Neuronal stem cell (in vitro differentiated cells): ENCODE data around the gene CDH13.

ENCODE experiments used
- DNase-seq: peaks from one replicate; pipeline ENCODE4 v3.0.0-alpha.2; 2013; ENCODE audit warnings: low spot score
- H2AFZ ChIP-seq: one replicate; pipeline ENCODE4 v1.6.1; 2013; ENCODE audit warnings: mild to moderate bottlenecking, low read length, inconsistent platforms
- H2AK5ac ChIP-seq: 2 replicates; pipeline ENCODE4 v1.6.1; 2013; ENCODE audit warnings: low read depth, mild to moderate bottlenecking, inconsistent platforms, low read length, moderate library complexity, mixed read lengths
- H2BK120ac ChIP-seq: 2 replicates; pipeline ENCODE4 v1.6.1; 2013; ENCODE audit warnings: low read depth, mild to moderate bottlenecking, inconsistent platforms, low read length, moderate library complexity, mixed read lengths
- H2BK12ac ChIP-seq: one replicate; pipeline ENCODE4 v1.6.1; 2013; ENCODE audit warnings: low read length, inconsistent platforms
- H2BK15ac ChIP-seq: 2 replicates; pipeline ENCODE4 v1.6.1; 2013; ENCODE audit warnings: mild to moderate bottlenecking, low read length, inconsistent platforms, mixed read lengths
- H2BK5ac ChIP-seq: one replicate; pipeline ENCODE4 v1.6.1; 2013; ENCODE audit warnings: inconsistent platforms, mild to moderate bottlenecking, low read length, moderate library complexity
- H3K14ac ChIP-seq: one replicate; pipeline ENCODE4 v1.6.1; 2013; ENCODE audit warnings: low read length, inconsistent platforms
- H3K18ac ChIP-seq: 2 replicates; pipeline ENCODE4 v1.6.1; 2013; ENCODE audit warnings: low read length, inconsistent platforms
- H3K23ac ChIP-seq: 2 replicates; pipeline ENCODE4 v1.6.1; 2013; ENCODE audit warnings: low read depth, mild to moderate bottlenecking, mixed read lengths, low read length, inconsistent platforms; ENCODE audit not compliant: poor library complexity
- H3K27ac ChIP-seq: replicated peaks from 3 replicates; pipeline ENCODE4 v1.5.1; 2013; ENCODE audit warnings: low read length, inconsistent platforms
- H3K27me3 ChIP-seq, 3 experiments: 2 replicates each; pipeline ENCODE4 v1.6.1; 2013; ENCODE audit warnings: low read length in 3 of 3, mild to moderate bottlenecking in 2 of 3, inconsistent platforms in 1 of 3, low read depth in 1 of 3, mixed read lengths in 1 of 3, moderate library complexity in 1 of 3; ENCODE audit not compliant: control insufficient read depth in 3 of 3, insufficient read depth in 3 of 3
- H3K36me3 ChIP-seq, 2 donors: replicated peaks in 1 of 2; 2 replicates each; pipeline ENCODE4 v1.6.1; 2013; ENCODE audit warnings: low read length in 2 of 2; ENCODE audit not compliant: control insufficient read depth in 2 of 2, insufficient read depth in 2 of 2
- H3K4ac ChIP-seq: 2 replicates; pipeline ENCODE4 v1.6.1; 2013; ENCODE audit warnings: inconsistent platforms, mild to moderate bottlenecking, low read length, moderate library complexity
- H3K4me1 ChIP-seq, 2 donors: 1 replicate in 1 of 2; 2 replicates in 1 of 2; pipeline ENCODE4 v1.6.1; 2013; ENCODE audit warnings: low read length in 2 of 2, low read depth in 1 of 2; ENCODE audit not compliant: control insufficient read depth in 2 of 2, insufficient read depth in 1 of 2
- H3K4me2 ChIP-seq: one replicate; pipeline ENCODE4 v1.6.1; 2013; ENCODE audit warnings: mild to moderate bottlenecking, low read length, inconsistent platforms; ENCODE audit not compliant: insufficient read depth, poor library complexity, severe bottlenecking
- H3K4me3 ChIP-seq, 2 donors: 2 replicates each; pipeline ENCODE4 v1.5.1; 2013; ENCODE audit warnings: low read length in 2 of 2, mild to moderate bottlenecking in 2 of 2, inconsistent platforms in 1 of 2, moderate library complexity in 1 of 2
- H3K79me1 ChIP-seq: one replicate; pipeline ENCODE4 v1.6.1; 2013; ENCODE audit warnings: low read depth, mild to moderate bottlenecking, inconsistent platforms, low read length, moderate library complexity
- H3K9ac ChIP-seq: one replicate; pipeline ENCODE4 v1.6.1; 2013; ENCODE audit warnings: mild to moderate bottlenecking, low read depth, low read length, inconsistent platforms; ENCODE audit not compliant: poor library complexity
- H3K9me3 ChIP-seq, 2 donors: replicated peaks in 1 of 2; 2 replicates each; pipeline versions ENCODE3 to v1.6.1; 2013; ENCODE audit warnings: low read length in 2 of 2, mild to moderate bottlenecking in 2 of 2, inconsistent platforms in 1 of 2, low read depth in 1 of 2, mixed read lengths in 1 of 2, moderate library complexity in 1 of 2; ENCODE audit not compliant: control insufficient read depth in 2 of 2, insufficient read depth in 1 of 2
- H4K8ac ChIP-seq: one replicate; pipeline ENCODE4 v1.6.1; 2013; ENCODE audit warnings: low read depth, mild to moderate bottlenecking, inconsistent platforms, low read length, moderate library complexity
- H4K91ac ChIP-seq: one replicate; pipeline ENCODE4 v1.6.1; 2013; ENCODE audit warnings: low read length, low read depth, mild to moderate bottlenecking, inconsistent platforms; ENCODE audit not compliant: poor library complexity
- WGBS, 2 donors: extraction: QIAGEN DNeasy Blood & Tissue Kit; methylation state at CpG; one replicate each; pipeline ENCODE4 v1.1.7; 2013; ENCODE audit warnings: missing lambda C conversion rate in 2 of 2, mixed read lengths in 1 of 2; ENCODE audit not compliant: insufficient read length in 2 of 2, insufficient replicate concordance in 1 of 2; ENCODE audit errors: extremely low coverage in 2 of 2; 5-methylcytosine and 5-hydroxymethylcytosine counted together

The CDH13 gene

DNA sequence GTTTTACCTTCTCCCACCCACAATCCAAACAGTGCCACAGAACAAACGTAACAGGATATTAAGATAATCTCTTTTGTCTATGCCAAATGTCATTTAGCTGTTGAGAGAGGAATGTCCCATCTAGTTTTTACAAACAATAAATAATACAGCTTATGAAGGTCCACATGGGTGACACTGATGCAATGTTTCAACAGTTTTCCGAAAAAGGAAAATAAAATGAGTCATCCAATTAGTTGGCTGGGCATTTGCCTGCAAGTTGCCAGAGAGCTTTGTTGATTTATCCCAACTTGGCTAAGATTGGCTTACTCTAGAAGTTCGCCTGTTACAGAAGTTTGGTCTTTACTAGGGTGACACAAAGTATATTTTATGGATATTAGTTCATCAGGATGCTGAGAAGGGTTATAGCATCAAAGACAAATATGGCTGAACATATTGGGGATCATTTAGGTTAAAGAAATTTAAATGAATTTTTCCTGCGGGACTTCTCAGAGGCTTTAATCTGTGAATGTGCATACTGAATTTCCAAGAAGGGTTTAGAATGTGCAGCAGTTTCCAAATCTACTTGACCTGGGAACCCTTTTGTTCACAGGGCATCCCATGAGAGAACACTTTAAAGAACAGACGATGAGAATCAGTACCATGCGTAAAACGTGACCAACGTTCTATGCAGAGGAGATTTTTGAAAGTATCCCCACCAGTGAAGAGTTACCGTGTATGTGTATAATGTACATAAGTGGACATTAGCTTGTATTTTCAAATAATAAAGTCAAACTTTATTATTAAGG is 73.1 kb downstream of the CDH13 start:
- Histone ChIP-seq H3K4me1 (peaks cover 0 to 4% of the 10 kb centered on the region in 2 donors), H2BK12ac (no peak overlapping the region), H2BK120ac (no peak overlapping the region), H2AFZ (no peak overlapping the region), H2BK5ac (no peak overlapping the region), H2AK5ac (no peak overlapping the region), H3K23ac (no peak overlapping the region), H3K9me3 (no peaks in the 10 kb centered on the region), H4K8ac (no peak overlapping the region), H2BK15ac (no peak overlapping the region), H3K36me3 (no peaks in the 10 kb centered on the region), H3K4me3 (no peak overlapping the region), H3K79me1 (no peaks in the 10 kb centered on the region), H3K14ac (no peak overlapping the region), H3K27ac (no peak overlapping the region), H3K4me2 (no peak overlapping the region), H3K9ac (no peak overlapping the region), H4K91ac (no peak overlapping the region), H3K4ac (no peak overlapping the region), H3K27me3 (no peaks in the 10 kb centered on the region), H3K18ac (no peak overlapping the region)
- DNase-seq, result no peak
- WGBS, 2 donors, result no CpG with 5 or more reads among the region's 9 CpGs

- no peaks in the 10 kb centered on the region for H3K36me3 ChIP-seq
- no peak overlapping the region for H3K4me2 ChIP-seq
- H2BK5ac ChIP-seq, result no peak overlapping the region
- no peak overlapping the region for H3K27ac ChIP-seq
- H4K8ac ChIP-seq, result no peak overlapping the region
- H3K9ac ChIP-seq, result no peak overlapping the region
- no peak overlapping the region for H2BK120ac ChIP-seq
- no peaks in the 10 kb centered on the region for H3K9me3 ChIP-seq
- H3K4ac ChIP-seq, result no peak overlapping the region
- no peak overlapping the region for H2BK12ac ChIP-seq
- no peak for DNase-seq
- no peak overlapping the region for H2AFZ ChIP-seq
- no peak overlapping the region for H2AK5ac ChIP-seq
- H2BK15ac ChIP-seq, result no peak overlapping the region
- H3K79me1 ChIP-seq, result no peaks in the 10 kb centered on the region
- H3K4me3 ChIP-seq, result no peak overlapping the region
- no peak overlapping the region for H4K91ac ChIP-seq
- peaks cover 0 to 4% of the 10 kb centered on the region in 2 donors for H3K4me1 ChIP-seq
- H3K23ac ChIP-seq, result no peak overlapping the region
- WGBS, 2 donors, result no CpG with 5 or more reads among the region's 5 CpGs
- no peak overlapping the region for H3K14ac ChIP-seq
- H3K27me3 ChIP-seq, result no peaks in the 10 kb centered on the region
- no peak overlapping the region for H3K18ac ChIP-seq
Observed at GRCh38 chr16:82700541-82701235, 73.9 kb downstream of the CDH13 start.

GRCh38 chr16:82701442-82701955 is 74.7 kb downstream of the CDH13 start:
- no peak overlapping the region for H3K4ac ChIP-seq
- H2BK120ac ChIP-seq, result no peak overlapping the region
- DNase-seq, result no peak
- H2BK15ac ChIP-seq, result no peak overlapping the region
- no peak overlapping the region for H2BK5ac ChIP-seq
- H3K27me3 ChIP-seq, result no peaks in the 10 kb centered on the region
- H2AFZ ChIP-seq, result no peak overlapping the region
- no CpG with 5 or more reads among the region's 4 CpGs for WGBS, 2 donors
- no peak overlapping the region for H3K27ac ChIP-seq
- H3K23ac ChIP-seq, result no peak overlapping the region
- H4K8ac ChIP-seq, result no peak overlapping the region
- H3K36me3 ChIP-seq, result no peaks in the 10 kb centered on the region
- no peak overlapping the region for H3K4me3 ChIP-seq
- no peaks in the 10 kb centered on the region for H3K9me3 ChIP-seq
- no peak overlapping the region for H3K4me2 ChIP-seq
- no peaks in the 10 kb centered on the region for H3K79me1 ChIP-seq
- no peak overlapping the region for H4K91ac ChIP-seq
- no peak overlapping the region for H2BK12ac ChIP-seq
- peaks cover 0 to 4% of the 10 kb centered on the region in 2 donors for H3K4me1 ChIP-seq
- H3K9ac ChIP-seq, result no peak overlapping the region
- no peak overlapping the region for H2AK5ac ChIP-seq
- no peak overlapping the region for H3K14ac ChIP-seq
- no peak overlapping the region for H3K18ac ChIP-seq

GRCh38 chr16:82703161-82703560 is 76.4 kb downstream of the CDH13 start:
- H3K4ac ChIP-seq, result no peak overlapping the region
- H3K79me1 ChIP-seq, result no peaks in the 10 kb centered on the region
- no peak overlapping the region for H2BK120ac ChIP-seq
- H3K14ac ChIP-seq, result no peak overlapping the region
- no peak overlapping the region for H2BK5ac ChIP-seq
- no peak for DNase-seq
- no peak overlapping the region for H3K9ac ChIP-seq
- H4K91ac ChIP-seq, result no peak overlapping the region
- H3K27ac ChIP-seq, result no peak overlapping the region
- peaks cover 0 to 3% (median 0%) of the 10 kb centered on the region in 3 experiments for H3K27me3 ChIP-seq
- H3K9me3 ChIP-seq, result no peaks in the 10 kb centered on the region
- H3K4me2 ChIP-seq, result no peak overlapping the region
- no peak overlapping the region for H2BK15ac ChIP-seq
- WGBS, 2 donors, result no CpG with 5 or more reads among the region's 2 CpGs
- H3K18ac ChIP-seq, result peak overlapping the region; percentile 6
- no peak overlapping the region for H3K4me3 ChIP-seq
- H3K4me1 ChIP-seq, result peaks cover 0 to 4% of the 10 kb centered on the region in 2 donors
- no peaks in the 10 kb centered on the region for H3K36me3 ChIP-seq
- no peak overlapping the region for H3K23ac ChIP-seq
- no peak overlapping the region for H2AK5ac ChIP-seq
- H2AFZ ChIP-seq, result no peak overlapping the region
- H4K8ac ChIP-seq, result no peak overlapping the region
- no peak overlapping the region for H2BK12ac ChIP-seq
